ENCODE measurements around the gene EPHB1. TPM values are rescaled to one million over a fixed set of nuclear protein-coding genes. Genes with fewer than 3 reads are reported as not detected.

EPHB1 gene
- total and polyA plus RNA-seq, 2 of the 13 experiments (the other 11 are each of a cell fraction or from before 2014, with no cell fraction given): 0.07 to 0.21 TPM

DNA sequence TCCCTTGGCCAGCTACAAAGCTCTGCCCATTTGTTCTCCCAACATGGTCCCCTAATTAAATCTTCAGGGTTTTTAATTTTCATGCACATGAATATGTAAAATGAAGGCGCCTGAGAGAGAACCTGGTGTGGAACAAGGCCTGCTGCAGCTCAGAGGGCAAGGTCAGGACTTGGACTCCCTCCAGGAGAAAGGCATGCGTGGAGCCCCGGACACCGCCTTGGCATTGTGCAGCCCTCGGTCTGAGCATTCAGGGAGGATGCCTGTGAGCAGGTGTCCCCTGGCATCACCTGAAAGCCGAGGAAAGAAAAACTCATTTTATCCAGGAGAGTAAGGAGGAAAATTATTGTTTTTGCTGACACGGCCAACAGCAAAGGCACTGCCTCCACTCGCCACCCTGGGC lies 33.8 kb upstream of the EPHB1 start:
- Histone ChIP-seq H3K79me2 (ENCODE audit: insufficient read depth, low read length) (no peaks in the 10 kb centered on the region), H3K36me3 (replicated peaks in 1 of 2; ENCODE audit: control insufficient read depth in 1 of 2, insufficient read depth in 2 of 2, low read length in 2 of 2) (no peaks in the 10 kb centered on the region), H3K9me3 (ENCODE audit: low read length) (no peaks in the 10 kb centered on the region), H3K4me1 (ENCODE audit: insufficient read depth, low read length) (no peaks in the 10 kb centered on the region), H3K9ac (ENCODE audit: insufficient read depth, low read depth, low read length) (no peak overlapping the region), H3K27ac (ENCODE audit: extremely low read length, insufficient read depth, low read length) (no peak overlapping the region), H3K4me3 (replicated peaks in 1 of 3; ENCODE audit: insufficient read depth in 1 of 3, low read depth in 2 of 3, low read length in 3 of 3) (no peak overlapping the region), H2AFZ (ENCODE audit: low read length) (no peak overlapping the region), H3K4me2 (ENCODE audit: low read depth, low read length) (no peak overlapping the region), H4K20me1 (ENCODE audit: insufficient read depth, low read length) (no peaks in the 10 kb centered on the region), H3K27me3 (ENCODE audit: control insufficient read depth in 1 of 2, insufficient read depth in 2 of 2, low read length in 2 of 2) (peaks cover 0 to 8% of the 10 kb centered on the region in 2 experiments; a peak in 2 of 5 replicates)
- in situ Hi-C loops (cut with HindIII; ENCODE audit: extremely low pct_ligation_motif_present, low pct_unique_long_range_greater_than_20kb): no loop called here
- no TSS peak for BruUV-seq (replicated peaks)
- FAIRE-seq (no peak), DNase-seq (ENCODE audit: low spot score) (no peak), ATAC-seq (no peak)
- 2% methylated on average over 7 of the region's 8 CpGs for WGBS (ENCODE audit: low lambda C conversion rate)
- ChIA-PET POLR2A (no interaction called here), CTCF (ENCODE audit: low intra/inter-chr PET ratio, low total read pairs) (no interaction called here)
- intact Hi-C loops (cut with micrococcal nuclease; ENCODE audit: unreplicated experiment): no loop called here
- TF ChIP-seq, protein P1, sequence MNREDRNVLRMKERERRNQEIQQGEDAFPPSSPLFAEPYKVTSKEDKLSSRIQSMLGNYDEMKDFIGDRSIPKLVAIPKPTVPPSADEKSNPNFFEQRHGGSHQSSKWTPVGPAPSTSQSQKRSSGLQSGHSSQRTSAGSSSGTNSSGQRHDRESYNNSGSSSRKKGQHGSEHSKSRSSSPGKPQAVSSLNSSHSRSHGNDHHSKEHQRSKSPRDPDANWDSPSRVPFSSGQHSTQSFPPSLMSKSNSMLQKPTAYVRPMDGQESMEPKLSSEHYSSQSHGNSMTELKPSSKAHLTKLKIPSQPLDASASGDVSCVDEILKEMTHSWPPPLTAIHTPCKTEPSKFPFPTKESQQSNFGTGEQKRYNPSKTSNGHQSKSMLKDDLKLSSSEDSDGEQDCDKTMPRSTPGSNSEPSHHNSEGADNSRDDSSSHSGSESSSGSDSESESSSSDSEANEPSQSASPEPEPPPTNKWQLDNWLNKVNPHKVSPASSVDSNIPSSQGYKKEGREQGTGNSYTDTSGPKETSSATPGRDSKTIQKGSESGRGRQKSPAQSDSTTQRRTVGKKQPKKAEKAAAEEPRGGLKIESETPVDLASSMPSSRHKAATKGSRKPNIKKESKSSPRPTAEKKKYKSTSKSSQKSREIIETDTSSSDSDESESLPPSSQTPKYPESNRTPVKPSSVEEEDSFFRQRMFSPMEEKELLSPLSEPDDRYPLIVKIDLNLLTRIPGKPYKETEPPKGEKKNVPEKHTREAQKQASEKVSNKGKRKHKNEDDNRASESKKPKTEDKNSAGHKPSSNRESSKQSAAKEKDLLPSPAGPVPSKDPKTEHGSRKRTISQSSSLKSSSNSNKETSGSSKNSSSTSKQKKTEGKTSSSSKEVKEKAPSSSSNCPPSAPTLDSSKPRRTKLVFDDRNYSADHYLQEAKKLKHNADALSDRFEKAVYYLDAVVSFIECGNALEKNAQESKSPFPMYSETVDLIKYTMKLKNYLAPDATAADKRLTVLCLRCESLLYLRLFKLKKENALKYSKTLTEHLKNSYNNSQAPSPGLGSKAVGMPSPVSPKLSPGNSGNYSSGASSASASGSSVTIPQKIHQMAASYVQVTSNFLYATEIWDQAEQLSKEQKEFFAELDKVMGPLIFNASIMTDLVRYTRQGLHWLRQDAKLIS (CRISPR knock-in tag; IDR thresholded peaks at IDR 0.05): no peak
- TF ChIP-seq, protein P2, sequence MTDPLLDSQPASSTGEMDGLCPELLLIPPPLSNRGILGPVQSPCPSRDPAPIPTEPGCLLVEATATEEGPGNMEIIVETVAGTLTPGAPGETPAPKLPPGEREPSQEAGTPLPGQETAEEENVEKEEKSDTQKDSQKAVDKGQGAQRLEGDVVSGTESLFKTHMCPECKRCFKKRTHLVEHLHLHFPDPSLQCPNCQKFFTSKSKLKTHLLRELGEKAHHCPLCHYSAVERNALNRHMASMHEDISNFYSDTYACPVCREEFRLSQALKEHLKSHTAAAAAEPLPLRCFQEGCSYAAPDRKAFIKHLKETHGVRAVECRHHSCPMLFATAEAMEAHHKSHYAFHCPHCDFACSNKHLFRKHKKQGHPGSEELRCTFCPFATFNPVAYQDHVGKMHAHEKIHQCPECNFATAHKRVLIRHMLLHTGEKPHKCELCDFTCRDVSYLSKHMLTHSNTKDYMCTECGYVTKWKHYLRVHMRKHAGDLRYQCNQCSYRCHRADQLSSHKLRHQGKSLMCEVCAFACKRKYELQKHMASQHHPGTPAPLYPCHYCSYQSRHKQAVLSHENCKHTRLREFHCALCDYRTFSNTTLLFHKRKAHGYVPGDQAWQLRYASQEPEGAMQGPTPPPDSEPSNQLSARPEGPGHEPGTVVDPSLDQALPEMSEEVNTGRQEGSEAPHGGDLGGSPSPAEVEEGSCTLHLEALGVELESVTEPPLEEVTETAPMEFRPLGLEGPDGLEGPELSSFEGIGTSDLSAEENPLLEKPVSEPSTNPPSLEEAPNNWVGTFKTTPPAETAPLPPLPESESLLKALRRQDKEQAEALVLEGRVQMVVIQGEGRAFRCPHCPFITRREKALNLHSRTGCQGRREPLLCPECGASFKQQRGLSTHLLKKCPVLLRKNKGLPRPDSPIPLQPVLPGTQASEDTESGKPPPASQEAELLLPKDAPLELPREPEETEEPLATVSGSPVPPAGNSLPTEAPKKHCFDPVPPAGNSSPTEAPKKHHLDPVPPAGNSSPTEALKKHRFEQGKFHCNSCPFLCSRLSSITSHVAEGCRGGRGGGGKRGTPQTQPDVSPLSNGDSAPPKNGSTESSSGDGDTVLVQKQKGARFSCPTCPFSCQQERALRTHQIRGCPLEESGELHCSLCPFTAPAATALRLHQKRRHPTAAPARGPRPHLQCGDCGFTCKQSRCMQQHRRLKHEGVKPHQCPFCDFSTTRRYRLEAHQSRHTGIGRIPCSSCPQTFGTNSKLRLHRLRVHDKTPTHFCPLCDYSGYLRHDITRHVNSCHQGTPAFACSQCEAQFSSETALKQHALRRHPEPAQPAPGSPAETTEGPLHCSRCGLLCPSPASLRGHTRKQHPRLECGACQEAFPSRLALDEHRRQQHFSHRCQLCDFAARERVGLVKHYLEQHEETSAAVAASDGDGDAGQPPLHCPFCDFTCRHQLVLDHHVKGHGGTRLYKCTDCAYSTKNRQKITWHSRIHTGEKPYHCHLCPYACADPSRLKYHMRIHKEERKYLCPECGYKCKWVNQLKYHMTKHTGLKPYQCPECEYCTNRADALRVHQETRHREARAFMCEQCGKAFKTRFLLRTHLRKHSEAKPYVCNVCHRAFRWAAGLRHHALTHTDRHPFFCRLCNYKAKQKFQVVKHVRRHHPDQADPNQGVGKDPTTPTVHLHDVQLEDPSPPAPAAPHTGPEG (CRISPR knock-in tag; IDR thresholded peaks at IDR 0.05): no peak
- TF ChIP-seq JARID2 (CRISPR knock-in tag; IDR thresholded peaks at IDR 0.05; ENCODE audit: insufficient replicate concordance): no peak
- no peak for TF ChIP-seq RFX5 (IDR thresholded peaks at IDR 0.05; ENCODE audit: low read depth, low read length)
- TF ChIP-seq, protein P3, sequence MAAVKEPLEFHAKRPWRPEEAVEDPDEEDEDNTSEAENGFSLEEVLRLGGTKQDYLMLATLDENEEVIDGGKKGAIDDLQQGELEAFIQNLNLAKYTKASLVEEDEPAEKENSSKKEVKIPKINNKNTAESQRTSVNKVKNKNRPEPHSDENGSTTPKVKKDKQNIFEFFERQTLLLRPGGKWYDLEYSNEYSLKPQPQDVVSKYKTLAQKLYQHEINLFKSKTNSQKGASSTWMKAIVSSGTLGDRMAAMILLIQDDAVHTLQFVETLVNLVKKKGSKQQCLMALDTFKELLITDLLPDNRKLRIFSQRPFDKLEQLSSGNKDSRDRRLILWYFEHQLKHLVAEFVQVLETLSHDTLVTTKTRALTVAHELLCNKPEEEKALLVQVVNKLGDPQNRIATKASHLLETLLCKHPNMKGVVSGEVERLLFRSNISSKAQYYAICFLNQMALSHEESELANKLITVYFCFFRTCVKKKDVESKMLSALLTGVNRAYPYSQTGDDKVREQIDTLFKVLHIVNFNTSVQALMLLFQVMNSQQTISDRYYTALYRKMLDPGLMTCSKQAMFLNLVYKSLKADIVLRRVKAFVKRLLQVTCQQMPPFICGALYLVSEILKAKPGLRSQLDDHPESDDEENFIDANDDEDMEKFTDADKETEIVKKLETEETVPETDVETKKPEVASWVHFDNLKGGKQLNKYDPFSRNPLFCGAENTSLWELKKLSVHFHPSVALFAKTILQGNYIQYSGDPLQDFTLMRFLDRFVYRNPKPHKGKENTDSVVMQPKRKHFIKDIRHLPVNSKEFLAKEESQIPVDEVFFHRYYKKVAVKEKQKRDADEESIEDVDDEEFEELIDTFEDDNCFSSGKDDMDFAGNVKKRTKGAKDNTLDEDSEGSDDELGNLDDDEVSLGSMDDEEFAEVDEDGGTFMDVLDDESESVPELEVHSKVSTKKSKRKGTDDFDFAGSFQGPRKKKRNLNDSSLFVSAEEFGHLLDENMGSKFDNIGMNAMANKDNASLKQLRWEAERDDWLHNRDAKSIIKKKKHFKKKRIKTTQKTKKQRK (IDR thresholded peaks at IDR 0.05; ENCODE audit: low read length): no peak
